HG02642 (cell line): ENCODE measurements around the gene TMEM209.
A peak's percentile ranks its signal among the peaks of the same experiment; 100 is the strongest.
"Not testable (repeated sequence)": the region's sequence is repeated elsewhere in the genome, so short reads cannot be mapped to it uniquely, and the experiment has no call there.

Experiments
- ATAC-seq: cut with Tn5 transposase; IDR thresholded peaks from one replicate; pipeline ENCODE4 v1.9.1; 2021; ENCODE audit warnings: mild to moderate bottlenecking; ENCODE audit not compliant: unreplicated experiment, poor library complexity

The TMEM209 gene

DNA sequence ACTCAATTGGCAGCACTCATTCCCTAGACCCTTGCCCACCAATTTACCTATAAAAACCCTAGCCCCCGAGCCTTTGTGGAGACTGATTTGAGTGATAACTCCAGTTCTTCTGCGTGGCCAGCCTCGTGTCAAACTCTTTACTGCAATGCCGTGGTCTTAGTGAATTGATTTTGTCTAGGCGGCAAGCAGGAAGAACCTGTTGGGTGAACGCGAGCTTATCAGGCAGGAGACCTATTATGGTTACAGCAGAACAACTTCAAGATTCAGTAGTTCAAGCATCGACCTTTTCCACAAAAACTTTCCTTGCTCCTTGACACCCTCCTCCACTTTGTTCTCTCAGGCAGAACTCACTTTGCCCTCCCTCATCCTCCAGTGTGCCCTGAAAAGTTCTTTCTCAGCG, 14.7 kb upstream of the TMEM209 start:
- ATAC-seq = no peak

DNA sequence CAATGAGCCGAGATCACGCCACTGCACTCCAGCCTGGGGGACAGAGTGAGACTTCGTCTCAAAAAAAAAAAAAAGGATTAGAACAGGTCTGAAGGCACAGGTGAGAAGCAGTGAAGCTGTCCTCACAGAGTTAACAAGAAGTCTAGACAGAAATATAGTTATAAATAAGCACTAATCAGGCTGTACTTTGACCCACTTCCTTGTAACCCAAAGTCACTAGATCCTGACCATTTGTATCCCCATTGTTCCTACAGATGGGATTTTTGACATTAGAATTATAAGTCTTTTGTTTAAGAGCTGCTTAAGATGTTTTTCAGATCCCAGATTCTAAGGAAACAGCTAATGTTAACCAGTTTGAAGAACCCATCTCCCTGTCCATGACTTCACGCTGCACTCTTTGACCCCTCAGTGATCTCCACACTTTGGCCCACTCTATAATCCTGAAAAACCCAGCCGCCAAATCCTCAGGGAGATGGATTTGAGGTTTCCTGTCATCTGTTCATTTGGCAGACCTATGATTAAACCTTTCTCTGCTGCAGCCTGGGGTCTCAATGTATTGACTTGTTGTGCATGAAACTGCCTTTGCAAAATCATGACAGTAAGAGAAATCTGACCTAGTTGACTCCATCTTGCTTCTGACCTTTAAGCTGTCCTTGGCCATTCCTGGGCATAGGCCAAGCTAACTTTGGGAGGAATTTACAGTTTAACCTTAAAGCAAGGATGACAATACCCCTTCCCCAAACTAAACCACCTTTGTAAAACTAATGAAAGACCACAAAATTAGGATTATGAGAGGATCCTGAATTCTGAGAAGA, 13.8 kb upstream of the TMEM209 start:
- ATAC-seq = no peak

DNA sequence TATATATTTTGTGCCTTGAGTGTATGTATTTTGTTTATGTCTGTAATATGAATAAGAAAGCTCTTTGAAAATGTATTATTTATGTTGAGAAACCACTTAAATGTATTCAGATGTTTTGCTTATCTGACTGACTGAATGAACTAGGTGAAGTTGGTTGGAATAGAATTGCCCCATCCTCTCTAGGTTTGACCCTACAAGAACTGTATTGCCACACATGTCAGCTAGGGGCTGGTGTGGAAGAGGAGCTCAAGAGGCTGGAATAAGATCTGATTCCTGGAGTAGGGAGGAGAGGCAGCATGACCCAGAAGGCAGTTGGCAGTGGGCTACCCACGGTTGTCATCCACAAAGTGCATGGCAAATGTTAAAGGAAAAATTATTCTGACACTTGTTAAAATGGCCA, 11.5 kb upstream of the TMEM209 start:
- no peak for ATAC-seq

DNA sequence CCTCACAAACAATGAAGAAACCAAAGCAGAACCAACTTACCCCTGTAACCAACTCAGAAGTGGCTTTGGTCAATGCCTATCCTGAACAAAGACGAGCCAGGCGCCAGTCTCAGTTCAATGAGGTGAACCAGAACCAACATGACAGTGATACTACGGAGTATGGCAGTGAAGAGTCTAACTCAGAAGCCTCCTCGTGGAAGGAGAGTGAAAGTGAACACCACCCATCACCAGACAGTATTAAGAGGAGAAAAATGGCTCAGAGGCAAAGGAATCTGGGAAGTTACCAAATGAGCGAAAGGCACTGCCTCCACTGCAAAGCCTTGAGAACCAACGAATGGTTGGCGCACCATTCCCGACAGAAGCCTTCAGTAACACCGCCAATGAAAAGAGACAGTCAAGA, 10.8 kb upstream of the TMEM209 start:
- ATAC-seq = no peak

DNA sequence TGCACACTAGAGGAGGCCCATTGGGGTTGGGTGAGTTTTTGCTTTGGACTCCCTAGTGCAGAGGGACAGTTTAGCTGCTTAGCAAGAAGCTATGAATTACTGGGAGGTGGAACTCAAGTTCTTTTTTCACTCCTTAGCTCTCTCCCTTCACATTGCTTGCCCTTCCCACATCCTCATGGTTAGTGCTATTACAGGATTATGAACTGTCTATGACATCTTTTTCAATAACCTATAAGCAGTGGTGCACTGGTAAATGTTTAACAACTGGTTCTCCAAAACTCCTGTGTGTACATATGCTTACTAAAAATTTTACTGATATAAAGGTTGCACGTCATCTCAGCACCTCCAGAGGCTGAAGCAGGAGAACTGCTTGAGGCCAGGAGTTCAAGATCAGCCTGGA, 8.6 kb upstream of the TMEM209 start:
- ATAC-seq = no peak

DNA sequence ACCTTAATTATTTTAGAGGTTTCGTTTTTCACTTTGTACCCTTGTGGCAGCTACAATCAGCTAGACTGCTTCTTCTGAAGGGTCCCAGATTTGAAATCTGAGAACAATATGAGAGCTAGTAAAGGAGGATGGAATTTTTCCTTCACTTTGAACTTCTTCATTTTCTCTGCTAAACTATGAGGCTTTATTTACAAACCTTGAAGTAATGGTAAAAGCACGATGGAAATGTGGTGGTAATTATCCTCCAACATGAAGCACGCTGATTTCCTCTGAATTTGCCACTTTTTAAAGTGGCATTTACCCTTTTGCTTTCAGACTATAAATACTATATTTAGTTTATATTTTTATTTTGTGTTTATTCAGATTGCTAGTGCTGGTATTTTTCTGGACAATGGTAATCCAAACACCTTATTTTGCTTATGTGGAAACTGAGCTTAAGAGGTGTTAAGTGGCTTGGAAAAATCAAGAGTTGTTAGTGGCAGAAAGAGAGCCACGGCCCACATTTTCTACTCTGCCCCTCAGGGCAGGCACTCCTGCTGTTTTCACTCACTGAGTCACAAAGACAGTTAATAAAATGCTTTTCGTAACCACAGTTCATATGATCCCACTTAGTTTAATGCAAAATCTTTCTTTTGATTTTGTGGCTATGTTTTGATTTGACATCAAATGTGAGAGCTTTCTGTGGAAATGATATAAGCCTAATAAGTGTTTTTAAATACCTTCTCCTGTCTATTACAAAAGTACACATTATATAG, 5.2 kb upstream of the TMEM209 start:
- no peak for ATAC-seq

DNA sequence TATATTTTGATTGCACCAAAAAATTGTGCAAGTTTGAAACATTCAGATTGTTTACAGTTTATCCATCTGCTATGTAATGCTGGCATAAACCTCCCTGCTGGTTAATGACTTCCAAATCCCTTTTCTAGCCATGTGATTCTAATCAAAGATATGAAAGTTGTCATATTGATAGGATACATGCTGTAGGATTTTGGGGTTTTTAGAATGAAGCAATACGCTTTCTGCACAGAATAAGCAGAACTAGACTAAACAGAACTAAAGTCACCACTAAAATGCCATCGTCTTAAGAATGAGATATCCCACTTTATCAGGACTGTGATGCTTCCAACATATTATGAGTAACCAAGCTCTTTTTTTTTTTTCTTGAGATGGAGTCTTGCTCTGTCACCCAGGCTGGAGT, 3.3 kb upstream of the TMEM209 start:
- no peak for ATAC-seq

DNA sequence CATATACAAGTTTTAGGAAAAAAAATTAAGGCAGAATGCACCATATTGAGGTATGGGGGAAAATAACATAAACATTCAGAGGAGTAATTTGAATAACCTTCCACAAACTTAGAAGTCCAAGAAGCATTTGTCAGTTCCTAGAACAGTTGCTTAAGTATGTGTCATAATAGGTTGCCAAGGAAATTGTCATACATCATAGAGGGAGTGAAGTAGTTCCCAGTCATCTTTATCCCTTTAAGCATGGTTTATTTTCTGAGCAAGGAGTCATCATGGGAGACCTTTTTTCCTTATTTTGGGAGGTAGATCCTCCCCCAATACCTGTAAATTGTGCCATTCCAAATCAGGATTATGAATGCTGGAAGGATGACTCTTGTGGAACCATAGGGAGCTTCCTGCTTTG, 2.4 kb upstream of the TMEM209 start, which contains the start of gene SSMEM1:
SSMEM1 (plus strand) TSS at position 219 of the 400 bp plus-strand sequence; CDS start at position 270, 51 bp downstream.
- no peak for ATAC-seq

DNA sequence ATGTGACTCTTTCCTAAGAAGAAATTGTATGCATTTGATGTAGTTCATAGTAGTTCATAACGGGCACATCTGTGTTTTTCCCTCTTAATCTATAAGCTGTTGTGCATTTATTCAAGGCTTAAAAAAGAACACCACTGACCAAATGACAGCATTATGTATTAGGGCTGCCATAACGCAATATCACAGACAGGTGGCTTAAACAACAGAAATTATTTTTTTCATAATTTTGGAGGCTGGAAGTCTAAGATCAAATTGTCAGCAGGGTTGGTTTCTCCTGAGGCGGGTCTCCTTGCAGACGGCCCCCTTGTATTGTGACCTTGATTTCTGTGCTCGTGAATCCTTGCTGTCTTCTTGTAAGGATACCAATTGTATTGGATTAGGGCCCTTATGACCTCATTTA, 1.8 kb upstream of the TMEM209 start:
- no peak for ATAC-seq

DNA sequence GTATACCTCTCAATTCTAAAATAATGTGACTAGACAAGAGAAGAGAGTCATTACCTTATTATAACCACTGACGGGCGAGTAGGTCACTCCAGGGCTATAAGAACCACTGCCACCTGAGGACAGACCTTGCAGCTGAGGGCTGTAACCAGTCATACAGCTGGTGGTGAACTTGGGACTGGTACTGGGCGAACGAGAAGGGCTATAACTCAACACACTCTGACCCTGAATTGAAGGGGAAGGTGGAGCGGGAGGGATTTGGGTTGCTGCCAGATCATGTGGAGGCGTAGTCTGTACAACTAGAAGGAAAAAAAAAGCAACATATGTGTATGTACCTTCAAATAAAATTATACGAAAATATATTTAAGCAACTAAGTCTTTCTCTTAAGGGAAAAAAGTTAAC, 3.4 kb downstream of the TMEM209 start:
- no peak for ATAC-seq

DNA sequence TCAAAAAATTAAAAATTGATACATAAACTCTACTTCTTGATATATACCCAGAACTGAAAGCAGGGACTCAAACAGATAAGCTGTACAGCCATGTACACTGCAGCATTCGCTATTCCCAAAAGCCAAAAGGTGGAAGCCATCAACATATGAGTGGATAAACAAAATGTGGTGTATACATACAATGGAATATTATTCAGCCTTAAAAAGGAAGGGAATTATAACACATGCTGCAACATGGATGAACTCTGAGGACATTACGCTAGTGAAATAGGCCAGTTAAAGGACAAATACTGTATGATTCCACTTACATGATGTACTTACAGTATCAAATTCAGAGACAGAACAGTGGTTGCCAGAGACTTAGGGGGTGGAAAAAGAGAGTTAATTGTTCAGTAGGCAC, 8.1 kb downstream of the TMEM209 start:
- ATAC-seq = no peak

DNA sequence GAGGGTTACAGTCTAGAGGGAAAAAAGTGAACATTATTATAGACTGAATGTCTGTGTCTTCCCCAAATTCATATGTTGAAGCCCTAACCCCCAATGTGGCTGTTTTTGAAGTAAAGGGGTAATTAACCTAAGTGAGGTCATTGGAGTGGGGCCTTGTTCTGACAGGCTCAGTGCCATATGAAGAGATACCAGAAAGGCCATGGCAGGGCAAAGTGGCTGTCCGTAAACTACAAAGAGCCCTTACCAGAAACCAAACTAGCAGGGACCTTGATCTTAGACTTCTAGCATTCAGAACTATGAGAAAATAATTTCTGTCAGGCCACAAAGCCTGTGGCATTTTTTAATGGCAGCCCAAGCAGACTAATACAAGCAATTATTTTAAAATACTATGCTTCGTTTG, 8.7 kb downstream of the TMEM209 start:
- ATAC-seq = no peak

DNA sequence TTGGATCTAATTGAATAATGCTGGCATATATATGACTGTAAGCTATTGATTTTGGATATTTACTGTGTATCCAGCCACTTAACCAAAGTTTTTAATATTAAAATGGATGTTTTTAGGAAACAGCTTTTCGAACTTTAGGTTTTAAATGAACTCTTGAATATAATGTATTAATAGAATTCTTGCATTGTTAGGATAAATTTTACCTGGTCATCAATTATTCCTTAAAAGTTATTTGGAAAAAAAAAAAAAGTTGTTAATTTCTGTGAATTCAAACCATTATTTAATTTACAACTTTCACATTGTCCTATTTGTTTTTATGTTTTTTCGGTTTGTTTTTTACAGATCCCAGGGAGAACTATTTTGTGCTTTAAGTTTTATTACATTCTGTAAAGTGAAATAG, 9.8 kb downstream of the TMEM209 start:
- no peak for ATAC-seq

DNA sequence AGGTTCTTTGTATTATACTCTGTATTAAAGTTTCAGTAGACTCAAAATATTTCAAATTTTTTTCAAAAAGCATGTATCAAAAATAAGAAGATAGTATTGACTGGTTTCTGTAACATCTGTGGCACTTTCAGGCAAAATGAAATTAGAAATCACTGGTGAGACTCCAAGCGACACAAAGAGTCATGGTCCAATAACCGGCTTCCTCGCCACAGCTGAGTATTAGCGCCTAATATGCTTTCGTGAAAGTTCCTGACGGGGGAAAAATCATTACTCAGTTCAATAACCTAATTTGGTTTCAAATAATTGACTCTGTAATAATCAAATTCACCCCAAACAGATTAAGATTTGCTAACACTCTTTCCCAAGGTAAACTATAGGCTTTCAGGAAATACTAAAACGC, 13.4 kb downstream of the TMEM209 start:
- no peak for ATAC-seq

DNA sequence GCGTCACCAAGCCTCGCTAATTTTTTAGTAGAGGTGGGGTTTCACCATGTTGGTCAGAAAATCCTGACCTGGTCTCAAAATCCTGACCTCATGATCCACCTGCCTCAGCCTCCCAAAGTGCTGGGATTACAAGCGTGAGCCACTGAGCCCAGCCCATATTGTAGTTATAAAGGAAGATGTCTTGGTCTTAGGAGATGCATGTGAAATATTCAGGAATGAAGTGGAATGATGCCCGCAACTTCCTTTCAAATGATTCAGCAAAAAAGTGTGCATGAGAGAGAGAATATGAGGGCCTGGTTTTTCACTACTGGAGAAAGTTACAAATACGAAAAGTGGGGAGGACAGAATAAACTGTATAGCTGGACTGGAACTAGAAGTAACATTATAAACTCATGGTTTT, 15.9 kb downstream of the TMEM209 start:
- no peak for ATAC-seq

DNA sequence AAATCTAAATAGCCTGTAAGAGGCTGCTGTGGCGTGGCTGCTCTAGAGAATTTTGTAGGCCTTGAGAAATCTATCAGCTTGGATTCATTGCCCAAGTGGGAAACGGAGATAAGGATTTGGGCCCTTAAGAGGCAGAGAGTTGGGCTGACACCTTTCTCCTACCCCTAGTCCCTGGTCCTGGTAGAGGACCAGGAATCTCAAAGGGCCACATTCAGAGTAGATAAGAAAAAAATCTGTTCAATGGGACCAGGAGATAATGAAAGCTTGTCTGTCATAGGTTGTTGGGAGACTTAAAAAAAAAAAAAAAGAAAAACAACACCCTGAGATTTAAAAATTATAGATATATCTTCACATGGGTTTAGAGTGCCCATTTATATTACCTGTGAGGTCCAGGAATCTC, 17.8 kb downstream of the TMEM209 start:
- no peak for ATAC-seq

DNA sequence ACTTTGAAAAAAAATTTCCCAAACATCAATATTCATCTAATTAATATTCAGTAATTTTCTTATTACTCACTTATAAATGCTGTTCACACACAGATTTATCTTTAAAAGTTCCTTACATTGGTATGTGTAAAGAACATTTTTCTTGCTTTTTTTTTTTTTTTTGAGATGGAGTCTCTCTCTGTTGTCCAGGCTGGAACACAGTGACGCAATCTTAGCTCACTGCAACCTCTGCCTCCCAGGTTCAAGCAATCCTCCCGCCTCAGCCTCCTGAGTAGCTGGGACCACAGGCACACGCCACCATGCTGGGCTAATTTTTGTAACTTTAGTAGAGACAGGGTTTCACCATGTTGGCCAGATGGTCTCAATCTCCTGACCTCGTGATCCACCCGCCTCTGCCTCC, 20.9 kb downstream of the TMEM209 start:
- not testable (repeated sequence) for ATAC-seq

DNA sequence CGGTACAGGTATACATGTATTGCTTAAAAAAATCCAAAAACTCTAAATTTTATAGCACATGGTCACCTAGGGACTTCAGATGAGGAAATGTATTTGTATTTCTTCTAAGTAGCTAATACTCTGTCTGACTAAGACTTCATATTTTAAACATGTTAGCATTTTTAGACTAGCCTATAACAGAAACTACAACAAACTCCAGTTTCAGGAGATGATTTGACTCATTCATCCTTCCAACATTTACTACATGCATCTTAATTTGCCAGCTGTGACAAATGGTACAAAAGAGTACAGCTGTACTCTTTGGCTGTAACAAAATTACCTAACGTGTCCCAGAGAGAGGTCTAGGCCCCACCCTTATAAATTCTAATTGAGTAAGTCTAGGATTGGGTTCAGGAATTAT, 22.2 kb downstream of the TMEM209 start:
- peak; percentile 78 for ATAC-seq

DNA sequence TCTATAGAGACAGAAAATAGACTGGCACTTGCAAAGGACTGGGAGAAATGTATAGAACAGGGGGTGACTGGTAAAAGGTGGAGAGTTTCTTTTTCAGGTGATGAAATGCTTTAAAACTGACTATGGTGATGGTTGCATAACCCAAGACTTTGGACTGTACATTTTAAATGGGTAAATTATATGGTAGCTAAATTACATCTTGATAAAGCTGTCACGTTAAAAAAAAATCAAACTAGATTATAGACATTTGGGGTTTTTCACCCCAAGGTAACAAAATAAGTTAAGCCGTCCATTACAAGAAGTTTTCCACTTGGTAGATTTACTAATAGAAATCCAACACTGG, 24.0 kb downstream of the TMEM209 start:
- no peak for ATAC-seq

DNA sequence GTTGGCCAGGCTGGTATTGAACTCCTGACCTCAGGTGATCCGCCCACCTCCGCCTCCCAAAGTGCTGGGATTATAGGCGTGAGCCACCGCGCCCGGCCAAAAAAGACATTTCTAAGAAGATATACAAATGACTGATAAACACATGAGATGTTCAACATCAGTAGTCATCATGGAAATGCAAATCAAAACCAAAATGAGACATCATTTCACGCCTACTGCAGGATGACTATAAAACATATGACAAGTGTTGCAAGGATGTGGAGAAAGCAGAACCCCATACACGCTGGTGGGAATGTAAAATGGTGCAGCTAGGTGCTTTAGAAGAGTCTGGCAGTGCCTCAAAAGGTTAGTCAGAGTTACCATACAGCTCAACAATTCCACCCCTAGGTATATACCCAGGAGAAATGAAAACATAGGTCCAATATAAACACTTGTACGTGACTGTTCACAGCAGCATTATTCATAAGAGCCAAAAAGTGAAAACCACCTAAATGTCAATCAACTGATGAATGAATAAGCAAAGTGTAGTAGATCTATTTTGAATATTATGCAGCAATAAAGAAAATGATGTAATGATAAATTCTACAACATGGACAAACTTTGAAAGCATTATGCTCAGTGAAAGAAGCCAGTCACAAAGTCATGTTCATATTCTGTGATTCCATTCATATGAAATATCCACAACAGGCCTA, 24.5 kb downstream of the TMEM209 start:
- ATAC-seq = no peak

DNA sequence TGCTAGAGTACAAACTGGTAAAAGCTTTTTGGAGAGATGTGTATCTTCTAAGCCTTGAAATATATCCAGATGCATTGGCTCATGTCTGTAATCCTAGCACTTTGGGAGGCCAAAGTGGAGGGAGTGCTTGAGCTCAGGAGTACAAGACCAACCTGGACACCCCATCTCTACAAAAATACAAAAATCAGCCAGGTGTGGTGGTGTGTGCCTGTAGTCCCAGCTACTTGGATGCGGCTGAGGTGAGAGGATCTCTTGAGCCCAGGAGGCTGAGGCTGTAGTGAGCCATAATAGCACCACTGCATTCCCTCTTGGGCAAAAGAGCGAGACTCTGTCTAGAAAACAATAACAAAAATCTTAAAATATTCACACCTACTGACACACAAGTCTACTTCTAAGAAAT, 25.6 kb downstream of the TMEM209 start:
- ATAC-seq = no peak
